Stimulated activated CD4-positive, alpha-beta T cell treated with anti-CD3 and anti-CD28 coated beads, Interleukin-12 subunit alpha, Interleukin-12 subunit beta, amount 100 ng/mL, for 48 hours (primary cell): ENCODE measurements around the gene TCF15.
"Not testable (repeated sequence)": the region's sequence is repeated elsewhere in the genome, so short reads cannot be mapped to it uniquely, and the experiment has no call there.

ENCODE experiments used
- DNase-seq, 3 donors: peaks; one replicate each; pipeline ENCODE4 v3.0.0-alpha.2; 2020; ENCODE audit warnings: low read depth in 2 of 3, low spot score in 1 of 3

Gene TCF15

DNA sequence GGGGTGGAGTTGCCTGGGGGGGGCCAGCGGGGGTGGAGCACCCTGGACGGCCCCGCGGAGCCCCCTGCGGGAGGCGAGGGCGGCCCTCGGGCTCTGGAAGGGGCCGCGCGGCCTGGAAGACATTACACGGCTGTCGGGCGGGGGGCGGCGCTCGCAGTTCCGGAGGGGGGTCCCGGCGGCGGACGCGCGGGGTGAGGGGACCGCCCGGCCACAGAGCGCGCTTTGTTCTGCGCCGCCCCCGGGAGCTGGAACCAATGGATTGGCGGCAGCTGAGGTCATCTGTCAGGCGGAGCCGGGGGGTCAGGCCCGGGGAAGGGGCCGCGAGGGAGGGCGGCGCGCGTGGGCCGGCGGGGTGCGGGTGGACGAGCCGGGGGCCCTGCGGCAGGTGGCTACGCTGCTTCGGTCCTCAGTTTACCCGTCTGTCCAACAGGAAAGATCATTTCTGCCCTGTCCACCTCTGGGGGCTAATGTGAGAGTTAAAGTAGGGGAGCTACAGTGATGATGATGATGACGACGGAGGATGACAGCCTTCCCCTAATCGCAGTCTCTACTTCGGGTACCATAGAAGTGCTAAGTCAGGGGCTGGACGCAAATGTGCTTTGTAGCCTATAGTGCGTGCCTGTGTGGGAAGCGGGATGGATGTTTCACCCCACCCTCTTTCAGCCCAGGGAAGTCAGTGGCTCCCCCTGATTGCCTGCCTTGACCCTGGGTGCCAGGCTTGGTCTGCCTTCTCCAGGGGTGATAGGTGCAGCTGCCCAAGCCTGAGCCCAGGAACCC lies 32.5 kb upstream of the TCF15 start:
- no peak for DNase-seq

GRCh38 chr20:642013-642397 lies 31.9 kb upstream of the TCF15 start:
- DNase-seq: not testable (repeated sequence)

DNA sequence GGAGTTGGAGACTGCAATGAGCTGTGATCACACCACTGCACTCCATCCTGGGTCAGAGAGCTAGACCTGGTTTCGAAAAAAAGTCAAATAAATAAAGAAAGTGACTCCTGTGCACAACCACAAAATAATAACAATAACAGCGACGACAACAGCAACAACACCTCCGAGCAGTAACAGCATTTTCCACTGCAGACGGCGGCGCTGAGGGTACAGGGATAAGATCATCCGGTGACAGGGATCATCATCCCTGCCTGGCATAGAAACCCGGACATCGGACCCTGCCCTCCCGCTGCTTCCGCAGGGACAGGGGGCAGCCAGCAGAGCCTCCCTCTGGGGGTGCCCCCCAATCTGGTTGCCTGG lies 31.4 kb upstream of the TCF15 start:
- DNase-seq: no peak

DNA sequence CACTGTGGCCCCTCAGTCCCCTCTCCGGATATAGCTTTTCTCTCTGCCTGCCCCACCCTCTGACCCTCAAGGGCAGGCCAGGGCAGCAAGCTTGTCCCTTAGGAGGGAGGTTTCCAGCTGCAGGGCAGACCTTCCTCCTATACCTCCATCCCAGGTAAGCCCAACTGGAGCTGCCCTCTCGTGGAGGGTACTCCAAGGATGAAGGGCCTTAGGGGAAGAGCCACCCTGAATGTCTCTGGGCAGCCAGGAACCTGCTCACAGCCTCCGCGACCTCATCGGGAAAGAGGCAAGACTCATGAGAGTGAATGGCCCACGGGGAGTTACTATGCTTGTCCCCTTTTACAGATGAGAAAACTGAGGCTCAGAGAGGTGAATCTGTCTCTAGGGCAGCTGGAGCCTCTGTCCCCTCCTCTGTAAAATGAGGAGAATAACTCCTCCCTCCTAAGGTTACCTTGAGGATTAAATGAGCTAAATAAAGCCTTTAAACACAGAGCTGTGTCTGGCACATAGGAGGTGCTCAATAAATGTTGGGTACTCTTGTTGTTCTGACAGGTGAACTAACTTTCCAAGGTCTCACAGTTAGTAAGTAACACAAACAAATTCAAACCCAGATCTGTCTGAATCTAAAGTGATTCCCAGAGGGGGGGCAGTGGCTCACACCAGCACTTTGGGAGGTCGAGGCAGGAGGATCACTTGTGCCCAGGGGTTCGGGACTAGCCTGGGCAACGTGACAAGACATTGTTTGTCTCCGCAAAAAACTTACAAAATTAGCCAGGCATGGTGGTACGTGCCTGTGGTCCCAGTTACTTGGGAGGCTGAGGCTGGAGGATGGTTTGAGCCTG lies 30.8 kb upstream of the TCF15 start:
- no peak for DNase-seq

DNA sequence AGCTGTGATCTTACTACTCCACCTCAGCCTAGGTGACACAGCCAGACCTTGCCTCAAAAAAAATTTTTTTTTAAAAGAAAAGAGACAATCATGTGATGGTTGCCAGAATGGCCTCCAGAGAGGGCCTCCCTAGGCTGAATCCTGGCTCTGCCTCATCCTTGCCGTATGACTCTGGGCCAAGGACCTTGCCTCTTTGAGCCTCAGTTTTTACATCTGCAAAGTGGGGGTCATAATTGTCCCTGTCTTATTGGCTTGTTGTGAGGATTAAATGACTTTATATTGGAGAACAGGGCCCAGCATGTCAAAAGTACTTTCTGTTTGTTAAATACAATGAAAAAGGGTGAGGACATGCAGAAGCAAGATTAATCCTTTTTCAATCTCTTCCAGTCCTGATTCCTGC lies 28.5 kb upstream of the TCF15 start:
- DNase-seq: no peak

- no peak for DNase-seq
Measured at GRCh38 chr20:637559-637958, 27.4 kb upstream of the TCF15 start.

GRCh38 chr20:635893-636338 lies 25.8 kb upstream of the TCF15 start:
- DNase-seq: no peak

GRCh38 chr20:635028-635892 lies 25.2 kb upstream of the TCF15 start:
- DNase-seq: no peak

- no peak for DNase-seq
Measured at GRCh38 chr20:634148-634925, 24.2 kb upstream of the TCF15 start.

- no peak for DNase-seq
Measured at GRCh38 chr20:631101-631500, 21.0 kb upstream of the TCF15 start.

DNA sequence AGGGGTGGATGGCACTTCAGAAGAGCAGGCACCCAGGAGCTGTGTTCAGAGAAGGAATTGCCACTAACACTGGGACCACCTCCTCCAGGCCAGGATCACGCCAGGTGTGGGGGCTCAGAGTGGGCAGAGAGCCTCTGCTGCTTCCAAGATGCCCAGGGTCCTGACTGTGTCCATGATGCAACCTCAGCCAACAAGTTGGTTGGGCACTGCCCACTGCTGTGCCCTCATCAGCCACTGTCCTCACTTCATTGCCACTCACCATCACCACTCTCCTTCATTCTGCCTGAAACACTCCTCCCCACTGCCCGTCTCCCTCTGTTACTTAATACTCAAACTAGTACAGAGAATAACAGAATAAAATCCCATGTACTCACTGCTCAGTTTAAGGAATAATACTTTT lies 16.5 kb upstream of the TCF15 start:
- no peak for DNase-seq

DNA sequence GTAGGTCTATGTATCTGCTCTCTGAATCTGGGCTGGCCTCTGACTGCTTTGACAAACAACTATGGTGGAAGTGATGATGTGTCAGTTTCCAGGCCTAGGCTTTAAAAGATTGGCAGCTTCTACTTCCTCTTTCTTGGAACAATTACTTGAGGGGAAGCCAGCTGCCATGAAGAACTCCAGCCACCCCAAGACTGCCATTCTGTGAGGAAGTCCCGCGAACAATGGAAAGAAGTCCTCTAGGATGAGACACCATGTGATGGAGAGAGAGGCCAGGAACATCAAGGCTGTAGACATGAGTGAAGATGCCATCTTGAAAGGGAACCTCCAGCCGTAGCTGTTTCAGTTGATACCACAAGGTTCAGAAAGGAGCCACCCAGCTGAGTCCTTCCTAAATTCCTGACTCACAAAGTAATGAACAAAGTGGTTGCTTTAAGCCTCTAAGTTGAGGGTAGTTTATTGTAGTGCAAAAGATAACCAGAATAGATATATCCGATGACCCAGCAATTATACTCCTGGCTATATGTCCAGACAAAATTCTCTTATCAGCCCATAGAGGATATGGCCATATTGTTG lies 15.3 kb upstream of the TCF15 start:
- DNase-seq: no peak

DNA sequence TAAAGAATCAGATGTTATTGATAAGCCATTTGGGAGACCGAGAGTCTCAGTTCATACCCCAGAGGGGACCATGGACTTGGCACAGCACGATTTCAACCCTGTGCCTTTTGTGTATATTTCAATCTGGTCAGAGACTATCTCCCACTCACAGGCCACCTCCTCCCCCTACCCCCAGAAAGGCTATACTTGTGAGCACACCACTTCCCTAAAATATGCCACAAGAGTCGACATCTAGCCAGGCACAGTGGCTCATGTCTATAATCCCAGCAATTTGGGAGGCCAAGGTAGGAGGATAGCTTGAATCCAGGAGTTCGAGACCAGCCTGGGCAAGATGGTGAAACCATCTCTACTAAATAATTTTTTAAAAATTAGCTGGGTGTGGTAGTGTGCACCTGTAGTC lies 13.6 kb upstream of the TCF15 start:
- no peak for DNase-seq

GRCh38 chr20:623021-623420 lies 12.9 kb upstream of the TCF15 start:
- no peak for DNase-seq

DNA sequence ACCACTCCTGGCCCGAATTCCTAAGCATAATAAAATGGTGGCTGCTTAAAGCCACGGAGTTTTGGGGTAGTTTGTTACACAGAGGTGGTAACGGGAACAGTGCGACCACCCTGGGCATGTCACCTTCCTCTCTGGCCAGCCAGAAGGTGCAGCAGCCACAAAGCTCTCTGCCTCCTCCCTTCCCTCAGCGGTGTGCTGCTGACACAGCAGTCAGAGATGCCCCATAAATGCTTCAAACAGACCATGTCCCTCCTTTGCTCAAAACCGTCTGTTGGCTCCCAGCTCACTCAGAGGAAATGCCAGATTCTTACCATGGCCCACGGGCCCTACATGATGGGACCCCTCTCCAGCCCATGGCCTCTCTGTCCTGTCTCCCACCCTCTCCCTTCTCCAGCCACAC lies 12.1 kb upstream of the TCF15 start:
- DNase-seq: no peak

GRCh38 chr20:621125-621756 lies 11.1 kb upstream of the TCF15 start:
- no peak for DNase-seq

DNA sequence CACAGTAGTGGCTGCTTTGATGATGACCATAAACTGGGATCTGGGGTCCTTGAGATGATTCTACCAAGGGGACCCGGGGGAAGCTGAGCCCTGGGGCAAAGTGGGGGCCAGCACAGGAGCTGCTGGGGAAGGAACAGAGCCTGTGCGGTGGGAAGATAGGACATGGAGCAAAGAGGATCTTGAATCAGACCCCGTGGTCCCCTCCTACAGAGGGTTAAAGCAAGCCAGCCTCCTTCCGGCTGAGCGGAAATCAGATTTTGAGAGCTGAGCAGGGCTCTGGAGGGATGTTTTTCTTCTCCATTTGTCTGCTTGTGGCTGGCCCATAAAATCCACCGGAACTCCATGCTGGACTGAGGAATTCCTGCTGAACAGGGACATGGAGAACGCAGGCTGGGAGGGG lies 10.1 kb upstream of the TCF15 start:
- no peak for DNase-seq

GRCh38 chr20:618980-619379 lies 8.9 kb upstream of the TCF15 start:
- no peak for DNase-seq

GRCh38 chr20:617934-618690 lies 8.0 kb upstream of the TCF15 start:
- no peak for DNase-seq
